Natural killer cell treated with Interleukin-12 subunit alpha and Interleukin-12 subunit beta and Interleukin-15 and Interleukin-18, amount 100 ng/mL, for 72 hours (primary cell): ENCODE data around the gene RASGRP1. TPM values are rescaled to one million over a fixed set of nuclear protein-coding genes. Genes with fewer than 3 reads are reported as not detected.
A peak's percentile ranks its signal among the peaks of the same experiment; 100 is the strongest.
"Not testable (repeated sequence)": the region's sequence is repeated elsewhere in the genome, so short reads cannot be mapped to it uniquely, and the experiment has no call there.

Experiments used
- ATAC-seq, 2 donors: fragments of 150-1000 bp; cut with Tn5 transposase in 1 of 2; sonication (Bioruptor Pico), chemical (Tn5 transposase) in 1 of 2; 2 replicates each; pipeline ENCODE4 v1.10.0; 2021
- DNase-seq: peaks from one replicate; pipeline ENCODE4 v3.0.0; 2022; ENCODE audit warnings: low spot score
- H3K27ac Mint-ChIP-seq, 2 donors: 1 replicate in 1 of 2; 2 replicates in 1 of 2; pipeline ENCODE4 v1.8.0; 2022; ENCODE audit warnings: mixed read lengths in 2 of 2, mild to moderate bottlenecking in 1 of 2, moderate library complexity in 1 of 2
- H3K27me3 Mint-ChIP-seq, 2 donors: 1 replicate in 1 of 2; 2 replicates in 1 of 2; pipeline ENCODE4 v1.8.0; 2022; ENCODE audit warnings: mixed read lengths in 2 of 2
- H3K36me3 Mint-ChIP-seq: one replicate; pipeline ENCODE4 v1.8.0; 2022; ENCODE audit warnings: mixed read lengths
- H3K4me1 Mint-ChIP-seq, 2 donors: 1 replicate in 1 of 2; 2 replicates in 1 of 2; pipeline ENCODE4 v1.8.0; 2022; ENCODE audit warnings: low read depth in 2 of 2, mixed read lengths in 2 of 2, mild to moderate bottlenecking in 1 of 2
- H3K4me3 Mint-ChIP-seq: one replicate; pipeline ENCODE4 v1.8.0; 2022; ENCODE audit warnings: mixed read lengths
- H3K9me3 Mint-ChIP-seq: 2 replicates; pipeline ENCODE4 v1.8.0; 2022; ENCODE audit warnings: mixed read lengths
- total RNA-seq, 2 donors: library from RNA; stranded (reverse); gene quantifications; one replicate each; pipeline ENCODE4 v1.2.3, GENCODE V29; 2022

Gene RASGRP1
- total RNA-seq, 2 donors from 2014 or later: 154 to 241 TPM

DNA sequence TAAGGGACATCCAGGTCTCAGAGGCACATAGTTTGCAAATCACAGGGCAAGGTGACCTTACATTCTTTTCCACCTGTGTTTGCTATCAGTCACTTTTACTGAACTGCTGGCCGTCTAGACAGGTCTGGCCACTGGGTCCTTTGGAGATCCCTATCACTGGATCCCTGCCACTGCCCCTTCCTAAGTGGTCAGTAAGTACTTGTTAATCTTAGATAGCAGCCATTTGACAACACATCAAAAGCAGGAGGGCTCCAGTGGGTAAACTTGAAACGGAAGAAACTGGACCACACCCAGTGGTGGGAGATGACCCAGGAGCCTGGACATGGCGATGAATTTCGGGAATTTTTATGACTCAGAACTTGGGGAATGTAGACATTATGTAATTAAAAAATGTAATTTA is 28.9 kb upstream of the RASGRP1 start:
- Mint-ChIP-seq H3K9me3 (peaks cover 2% of the 10 kb centered on the region), H3K4me1 (peaks cover 26 to 47% of the 10 kb centered on the region in 2 donors), H3K27me3 (no peaks in the 10 kb centered on the region), H3K27ac (peak overlapping the region in 1 of 2 donors; percentile 36), H3K36me3 (no peaks in the 10 kb centered on the region), H3K4me3 (no peak overlapping the region)
- DNase-seq (no peak), ATAC-seq (no peak)

DNA sequence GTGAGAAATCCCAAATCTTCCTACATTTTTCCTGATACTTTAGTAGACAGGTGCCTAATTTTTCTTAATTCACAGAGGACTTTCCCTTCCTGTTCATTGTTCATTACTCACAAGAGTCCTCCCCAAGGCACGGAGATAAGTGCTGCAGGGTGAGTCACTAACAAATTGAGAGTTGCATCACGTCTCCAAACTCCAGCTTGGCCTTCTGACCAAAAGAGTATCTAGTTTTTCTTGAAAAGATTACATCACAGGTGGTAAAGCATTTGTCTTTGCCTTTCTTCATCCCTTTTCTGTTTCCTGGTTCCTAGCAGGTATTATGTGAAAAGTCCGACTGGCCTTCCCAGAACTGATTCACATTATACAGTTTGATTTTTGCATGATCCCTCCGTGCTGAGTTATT is 24.9 kb upstream of the RASGRP1 start:
- H3K36me3 Mint-ChIP-seq: peaks cover 8% of the 10 kb centered on the region
- peak; percentile 91 to 96 for ATAC-seq
- H3K4me3 Mint-ChIP-seq: peak overlapping the region; percentile 57
- H3K9me3 Mint-ChIP-seq: peaks cover 5% of the 10 kb centered on the region
- no peaks in the 10 kb centered on the region for H3K27me3 Mint-ChIP-seq
- H3K4me1 Mint-ChIP-seq: peaks cover 41 to 51% of the 10 kb centered on the region in 2 donors
- H3K27ac Mint-ChIP-seq: peak overlapping the region; percentile 66 to 91
- peak; percentile 74 for DNase-seq

DNA sequence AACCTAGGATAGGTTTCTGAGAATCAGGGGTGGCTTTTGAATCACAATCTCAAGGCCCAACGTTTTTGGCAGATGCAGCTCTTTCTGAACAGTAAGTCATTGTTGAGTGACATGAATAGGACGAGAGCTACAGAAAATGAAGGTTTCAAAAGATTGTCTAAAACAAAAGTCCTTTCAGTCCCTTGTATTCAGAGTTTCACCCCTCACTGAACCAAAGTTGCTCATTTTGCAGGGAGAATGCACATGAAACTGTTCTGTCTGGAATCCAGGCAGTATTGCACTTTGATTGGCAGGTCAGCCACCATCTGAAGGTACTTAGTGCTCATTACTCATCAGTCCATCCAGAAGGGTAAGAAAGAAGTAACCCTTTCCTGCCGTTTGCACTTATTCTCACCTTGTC is 24.1 kb upstream of the RASGRP1 start:
- peak in 1 of 2 donors; percentile 9 for ATAC-seq
- Mint-ChIP-seq H3K27ac (peak overlapping the region; percentile 66 to 91), H3K4me1 (peaks cover 34 to 46% of the 10 kb centered on the region in 2 donors)

DNA sequence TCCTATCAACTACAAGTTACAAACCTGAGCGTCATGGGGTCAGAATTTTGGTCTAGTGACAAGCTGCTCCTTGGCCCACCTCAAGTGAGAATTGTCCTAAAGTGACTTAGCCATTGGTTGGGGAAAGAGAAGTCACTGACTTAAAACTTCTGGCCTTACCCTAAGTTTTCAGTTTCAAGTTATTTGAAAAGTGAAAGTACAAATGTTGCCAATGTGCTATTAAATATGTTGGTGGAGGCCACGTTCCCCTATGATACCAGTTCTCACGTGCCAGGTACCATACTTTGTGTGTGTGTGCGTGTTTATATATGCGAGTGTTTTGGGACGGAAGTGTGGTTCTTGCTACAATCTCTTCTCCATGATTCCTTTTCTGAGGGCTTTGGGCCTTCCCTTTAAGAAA is 22.6 kb upstream of the RASGRP1 start:
- peaks cover 16% of the 10 kb centered on the region for H3K36me3 Mint-ChIP-seq
- no peak for DNase-seq
- H3K27ac Mint-ChIP-seq: peak overlapping the region; percentile 34 to 91
- peaks cover 8% of the 10 kb centered on the region for H3K9me3 Mint-ChIP-seq
- peaks cover 38 to 55% of the 10 kb centered on the region in 2 donors for H3K4me1 Mint-ChIP-seq
- no peaks in the 10 kb centered on the region for H3K27me3 Mint-ChIP-seq
- H3K4me3 Mint-ChIP-seq: no peak overlapping the region
- peak in 1 of 2 donors; percentile 58 for ATAC-seq

More for the DNA sequence above, 24.1 kb upstream of the RASGRP1 start:
- Mint-ChIP-seq H3K27me3 (no peaks in the 10 kb centered on the region), H3K9me3 (peaks cover 5% of the 10 kb centered on the region), H3K36me3 (peaks cover 12% of the 10 kb centered on the region), H3K4me3 (peak overlapping the region; percentile 57)
- no peak for DNase-seq

DNA sequence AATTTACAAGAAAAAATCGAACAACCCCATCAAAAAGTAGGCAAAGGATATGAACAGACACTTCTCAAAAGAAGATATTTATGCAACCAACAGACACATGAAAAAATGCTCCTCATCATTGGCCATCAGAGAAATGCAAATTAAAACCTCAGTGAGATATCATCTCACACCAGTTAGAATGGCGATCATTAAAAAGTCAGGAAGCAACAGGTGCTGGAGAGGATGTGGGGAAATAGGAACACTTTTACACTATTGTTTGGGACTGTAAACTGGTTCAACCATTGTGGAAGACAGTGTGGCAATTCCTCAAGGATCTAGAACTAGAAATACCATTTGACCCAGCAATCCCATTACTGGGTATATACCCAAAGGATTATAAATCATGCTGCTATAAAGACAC is 21.4 kb upstream of the RASGRP1 start:
- H3K36me3 Mint-ChIP-seq: peaks cover 23% of the 10 kb centered on the region
- not testable (repeated sequence) for H3K4me3 Mint-ChIP-seq, H3K9me3 Mint-ChIP-seq, H3K27me3 Mint-ChIP-seq, DNase-seq, ATAC-seq
- H3K27ac Mint-ChIP-seq: peak overlapping the region in 1 of 2 donors; percentile 91
- peaks cover 45 to 47% of the 10 kb centered on the region in 2 donors for H3K4me1 Mint-ChIP-seq

DNA sequence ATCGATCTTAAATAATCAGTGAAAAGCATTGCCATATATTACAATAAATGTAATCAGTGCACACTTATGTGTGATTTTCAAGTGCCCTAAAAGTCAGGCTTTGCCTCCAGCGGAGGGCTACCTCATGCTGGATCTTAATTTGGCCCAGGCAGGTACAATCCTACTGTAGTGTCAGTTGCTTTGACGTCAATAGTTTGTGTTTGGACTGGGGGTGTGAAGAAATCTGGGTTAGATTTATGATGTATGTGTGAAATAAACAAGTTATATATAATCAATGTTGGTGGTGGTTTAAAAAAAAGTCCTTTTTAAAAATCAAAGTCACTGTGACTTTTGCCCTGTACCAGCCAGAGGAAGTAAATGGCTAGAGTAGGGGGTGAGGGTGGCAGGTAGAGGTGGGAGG is 14.0 kb upstream of the RASGRP1 start:
- H3K4me1 Mint-ChIP-seq: peaks cover 53 to 57% of the 10 kb centered on the region in 2 donors
- DNase-seq (no peak), ATAC-seq (peak in 1 of 2 donors; percentile 38)
- H3K9me3 Mint-ChIP-seq: peaks cover 5% of the 10 kb centered on the region
- peaks cover 11% of the 10 kb centered on the region for H3K36me3 Mint-ChIP-seq
- H3K27me3 Mint-ChIP-seq: no peaks in the 10 kb centered on the region
- H3K27ac Mint-ChIP-seq: peak overlapping the region; percentile 71 to 80
- peak overlapping the region; percentile 17 for H3K4me3 Mint-ChIP-seq

DNA sequence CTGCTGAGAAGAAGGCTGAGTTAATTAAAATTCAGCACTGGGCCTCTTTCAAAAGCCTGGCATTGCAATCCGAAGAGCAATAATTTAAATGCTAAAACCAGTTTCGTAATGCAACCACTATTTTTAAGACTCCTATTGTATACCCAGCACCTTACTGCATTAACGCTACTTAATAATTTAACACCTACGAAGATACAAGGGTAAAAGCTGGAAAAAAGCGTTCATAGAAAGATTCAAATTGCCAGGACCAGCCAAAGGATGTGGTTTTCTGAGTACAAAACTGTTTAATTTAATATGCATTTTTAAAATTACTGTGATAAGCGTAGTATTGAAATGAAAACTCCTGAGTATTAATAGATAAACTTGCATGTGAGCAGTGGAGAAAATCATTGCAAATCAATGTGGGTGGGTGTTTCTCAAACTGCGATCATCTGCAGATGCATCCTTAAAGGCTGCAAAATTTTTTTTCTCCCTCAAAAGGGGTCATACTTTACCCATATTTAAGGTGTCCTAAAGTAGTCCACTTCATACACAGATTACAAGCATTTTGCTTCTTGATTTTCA is 12.9 kb upstream of the RASGRP1 start:
- H3K27ac Mint-ChIP-seq: peak overlapping the region; percentile 71 to 80
- ATAC-seq: no peak

DNA sequence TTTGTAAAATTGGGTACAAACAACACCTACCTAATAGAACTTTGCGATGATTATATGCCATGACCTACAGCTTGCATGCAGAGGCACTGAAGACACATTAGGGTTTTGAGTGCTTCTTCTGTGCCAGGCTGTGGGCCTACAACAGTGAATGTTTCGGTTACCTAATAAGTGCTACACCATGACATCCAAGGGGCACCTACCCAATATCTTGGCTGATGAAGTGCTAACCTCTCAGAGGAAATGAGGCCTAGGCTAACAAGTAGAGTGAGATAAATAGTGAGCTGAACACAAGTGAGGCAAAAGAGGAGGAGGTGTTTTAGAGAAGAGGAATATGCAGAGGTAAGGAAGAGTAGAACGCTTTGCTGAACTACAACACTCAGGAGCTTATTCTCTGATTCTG is 12.2 kb upstream of the RASGRP1 start:
- peak overlapping the region; percentile 71 to 80 for H3K27ac Mint-ChIP-seq
- H3K4me1 Mint-ChIP-seq: peaks cover 48 to 52% of the 10 kb centered on the region in 2 donors
- peaks cover 2% of the 10 kb centered on the region for H3K9me3 Mint-ChIP-seq
- no peaks in the 10 kb centered on the region for H3K27me3 Mint-ChIP-seq
- peak; percentile 88 to 91 for ATAC-seq
- no peak for DNase-seq
- peaks cover 10% of the 10 kb centered on the region for H3K36me3 Mint-ChIP-seq
- peak overlapping the region; percentile 75 for H3K4me3 Mint-ChIP-seq

More for the DNA sequence above, 12.9 kb upstream of the RASGRP1 start:
- peak overlapping the region; percentile 75 for H3K4me3 Mint-ChIP-seq
- peaks cover 2% of the 10 kb centered on the region for H3K9me3 Mint-ChIP-seq
- H3K27me3 Mint-ChIP-seq: no peaks in the 10 kb centered on the region
- H3K4me1 Mint-ChIP-seq: peaks cover 47 to 53% of the 10 kb centered on the region in 2 donors
- DNase-seq: no peak
- H3K36me3 Mint-ChIP-seq: peaks cover 8% of the 10 kb centered on the region

DNA sequence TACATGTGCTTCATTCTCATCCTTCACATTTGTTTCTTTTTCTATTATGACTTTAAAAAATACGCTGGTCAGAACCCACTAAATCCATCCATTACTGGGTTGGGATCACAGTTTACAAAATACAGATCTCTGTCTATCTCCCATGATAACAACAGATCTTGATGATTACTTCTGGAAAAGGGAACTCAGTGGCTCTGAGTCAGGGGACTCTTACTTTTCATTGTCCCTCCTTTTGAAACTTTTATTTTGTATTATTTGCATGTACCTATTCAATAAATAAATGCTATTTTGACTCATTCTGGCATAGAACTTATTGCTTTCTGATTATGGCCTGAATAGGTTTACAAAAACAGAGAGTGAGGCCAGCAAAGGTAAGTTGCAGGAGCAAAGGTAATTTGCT is 11.6 kb upstream of the RASGRP1 start:
- no peak overlapping the region for H3K4me3 Mint-ChIP-seq
- H3K9me3 Mint-ChIP-seq: peaks cover 4% of the 10 kb centered on the region
- peaks cover 46 to 49% of the 10 kb centered on the region in 2 donors for H3K4me1 Mint-ChIP-seq
- peak overlapping the region; percentile 71 to 80 for H3K27ac Mint-ChIP-seq
- ATAC-seq: no peak
- no peak for DNase-seq
- H3K27me3 Mint-ChIP-seq: no peaks in the 10 kb centered on the region
- peaks cover 10% of the 10 kb centered on the region for H3K36me3 Mint-ChIP-seq

DNA sequence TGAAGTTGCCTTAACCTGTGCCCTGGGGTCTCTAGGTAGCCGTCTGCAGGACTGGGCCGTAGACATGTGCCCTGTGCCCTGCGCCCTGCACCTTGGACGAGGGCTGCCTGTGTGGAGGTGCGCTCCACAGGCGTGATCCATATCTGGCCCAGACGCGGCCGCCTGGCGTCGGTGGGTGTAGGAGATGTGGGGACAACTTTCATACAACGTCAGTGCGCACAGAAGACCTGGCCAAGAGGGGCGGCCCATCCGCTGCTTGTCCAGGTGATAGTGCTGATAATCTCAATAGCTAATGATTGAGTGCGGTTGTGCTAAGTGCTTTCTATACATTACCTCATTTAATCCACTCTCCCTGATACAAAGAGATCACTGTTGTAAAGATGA is 665 bp upstream of the RASGRP1 start:
- H3K27me3 Mint-ChIP-seq: no peaks in the 10 kb centered on the region
- no peak for ATAC-seq
- H3K36me3 Mint-ChIP-seq: peaks cover 32% of the 10 kb centered on the region
- H3K9me3 Mint-ChIP-seq: peaks cover 6% of the 10 kb centered on the region
- peak overlapping the region; percentile 91 for H3K4me3 Mint-ChIP-seq
- peak overlapping the region; percentile 91 to 94 for H3K27ac Mint-ChIP-seq
- H3K4me1 Mint-ChIP-seq: peaks cover 44 to 51% of the 10 kb centered on the region in 2 donors
- DNase-seq: no peak

DNA sequence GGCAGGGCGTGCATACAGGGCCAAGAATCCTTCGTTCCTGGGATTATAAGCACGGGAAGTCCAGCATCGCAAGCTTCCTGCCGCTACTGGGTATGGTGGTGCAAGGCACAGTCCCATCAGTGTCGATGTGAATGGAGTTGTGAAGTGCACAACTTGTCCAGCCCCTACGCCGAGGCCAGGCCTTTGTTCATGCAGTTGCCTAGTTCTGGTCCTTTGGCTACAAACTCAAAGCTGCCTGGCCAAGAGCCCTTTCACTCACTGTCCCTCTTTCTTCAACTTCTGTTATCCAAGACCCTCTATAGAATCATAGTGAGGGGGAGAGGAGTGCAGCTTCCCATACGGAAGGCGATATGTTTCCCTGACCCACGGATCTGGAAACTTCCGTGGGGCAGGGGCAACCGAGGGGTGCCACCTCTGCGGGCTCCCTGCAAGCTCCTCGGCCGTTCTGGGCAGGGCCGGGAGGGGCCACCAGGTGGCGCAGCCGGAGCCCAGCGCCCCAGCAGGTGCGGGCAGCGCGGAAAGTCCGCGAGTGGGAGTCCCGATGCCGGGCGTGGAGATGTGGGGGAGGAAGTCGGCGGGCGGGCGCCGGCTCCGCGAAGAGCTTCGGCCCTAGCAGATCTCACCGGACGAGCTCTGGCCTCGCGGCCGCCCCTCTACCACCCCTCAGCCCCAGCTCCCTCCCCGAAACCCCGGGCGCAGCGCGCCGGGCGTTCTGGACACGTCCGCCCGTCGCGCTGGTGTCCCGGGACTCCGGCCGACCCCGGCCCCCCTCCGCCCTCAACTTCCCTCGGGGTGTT is 693 bp downstream of the RASGRP1 start:
- peaks cover 46% of the 10 kb centered on the region for H3K36me3 Mint-ChIP-seq
- no peaks in the 10 kb centered on the region for H3K9me3 Mint-ChIP-seq
- peak overlapping the region; percentile 91 for H3K4me3 Mint-ChIP-seq
- ATAC-seq (peak; percentile 85 to 90), DNase-seq (peak; percentile 95)
- H3K4me1 Mint-ChIP-seq: peaks cover 50 to 65% of the 10 kb centered on the region in 2 donors
- H3K27me3 Mint-ChIP-seq: no peaks in the 10 kb centered on the region
- H3K27ac Mint-ChIP-seq: peak overlapping the region; percentile 87 to 94

DNA sequence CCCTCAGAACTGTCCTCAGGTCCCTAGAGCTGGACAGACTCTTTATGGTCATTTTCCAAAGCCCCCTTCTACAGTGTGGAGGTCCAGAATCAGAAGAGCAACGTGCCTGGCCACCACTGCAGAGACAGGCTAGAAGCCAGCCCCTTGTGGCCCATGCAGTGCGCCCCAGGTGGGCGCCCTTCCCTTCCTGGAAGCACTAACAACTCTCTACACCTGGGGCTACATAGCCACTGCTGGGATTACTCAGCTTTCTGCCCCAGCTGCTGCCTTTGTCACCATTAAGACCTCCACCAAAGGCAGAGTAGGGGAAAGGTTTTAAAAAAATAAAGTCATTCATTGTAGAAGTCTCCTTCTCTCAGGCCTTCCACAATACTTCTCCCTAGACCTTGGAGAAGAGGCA is 2.3 kb downstream of the RASGRP1 start:
- no peak for DNase-seq

DNA sequence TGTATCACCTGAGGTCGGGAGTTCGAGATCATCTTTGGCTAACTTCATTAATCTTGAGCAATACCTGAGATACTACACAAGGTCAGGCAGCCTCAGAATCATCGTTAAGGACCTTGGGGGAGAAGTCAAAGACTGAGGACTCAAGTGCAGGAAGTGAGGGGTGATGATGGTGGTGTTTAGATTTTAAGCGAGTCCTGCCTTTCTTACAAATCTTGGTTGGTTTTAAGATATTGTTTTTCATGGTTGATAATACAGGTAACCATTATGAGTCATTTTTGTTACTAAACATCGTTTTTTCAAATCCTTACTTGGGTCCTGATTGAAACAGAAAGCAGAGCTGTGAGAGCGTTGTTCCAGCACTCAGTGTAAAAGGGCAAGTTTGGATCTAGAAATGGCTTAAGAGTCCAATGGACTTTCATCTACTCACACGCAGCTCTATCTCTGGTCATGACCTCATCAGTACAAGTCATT is 4.1 kb downstream of the RASGRP1 start:
- ATAC-seq: peak in 1 of 2 donors; percentile 19
- no peak for DNase-seq

More for the DNA sequence above, 2.3 kb downstream of the RASGRP1 start:
- no peak for ATAC-seq
- Mint-ChIP-seq H3K9me3 (no peaks in the 10 kb centered on the region), H3K27ac (peak overlapping the region; percentile 87 to 94), H3K4me1 (peaks cover 64 to 76% of the 10 kb centered on the region in 2 donors), H3K36me3 (peaks cover 54% of the 10 kb centered on the region), H3K27me3 (no peaks in the 10 kb centered on the region), H3K4me3 (peak overlapping the region; percentile 91)

More for the DNA sequence above, 4.1 kb downstream of the RASGRP1 start:
- Mint-ChIP-seq H3K4me1 (peaks cover 71 to 82% of the 10 kb centered on the region in 2 donors), H3K27ac (peak overlapping the region; percentile 87 to 94), H3K9me3 (no peaks in the 10 kb centered on the region), H3K27me3 (no peaks in the 10 kb centered on the region), H3K4me3 (peak overlapping the region; percentile 91), H3K36me3 (peaks cover 64% of the 10 kb centered on the region)
